ENCODE data around the gene ENO2.

GRCh38 chr12:6887460-6887859, 26.9 kb upstream of the ENO2 start:
- TF ChIP-seq CTCF (conservative IDR thresholded peaks at IDR 0.05; ENCODE audit: low read depth, low read length), result no peak
- TF ChIP-seq EZH2phosphoT487 (IDR thresholded peaks at IDR 0.05; ENCODE audit: borderline replicate concordance, low read length), result no peak
- TF ChIP-seq EZH2 (IDR thresholded peaks at IDR 0.05; ENCODE audit: low read length, unreplicated experiment), result no peak
